GM23338 (cell line): Measurements from ENCODE around the gene SHISA9. TPM values are rescaled to one million over a fixed set of nuclear protein-coding genes. Genes with fewer than 3 reads are reported as not detected.
"Not testable (repeated sequence)": the region's sequence is repeated elsewhere in the genome, so short reads cannot be mapped to it uniquely, and the experiment has no call there.

Experiments
- ATAC-seq: fragments of 200-7000 bp; cut with Tn5 transposase; 3 replicates; pipeline ENCODE4 v1.9.1; 2020
- DNase-seq: peaks from one replicate; pipeline ENCODE4 v3.0.0-alpha.2; 2015; ENCODE audit warnings: low spot score
- H2AFZ ChIP-seq: fragments of 200-600 bp; sonication (generic); 2 replicates; pipeline ENCODE4 v1.8.0; 2016; ENCODE audit warnings: antibody characterized with exemption, mild to moderate bottlenecking, moderate library complexity
- H3F3A ChIP-seq: fragments of 200-600 bp; sonication (generic); replicated peaks from 2 replicates; pipeline ENCODE4 v1.8.0; 2017; ENCODE audit warnings: antibody characterized with exemption, mixed run types, low read depth
- H3K27ac ChIP-seq: fragments of 200-600 bp; sonication (generic); 2 replicates; pipeline ENCODE4 v1.6.1; 2016; ENCODE audit warnings: low read depth
- H3K27me3 ChIP-seq: fragments of 200-600 bp; sonication (generic); 2 replicates; pipeline ENCODE4 v1.8.0; 2016; ENCODE audit warnings: mild to moderate bottlenecking, mixed run types, moderate library complexity; ENCODE audit not compliant: insufficient read depth
- H3K36me3 ChIP-seq: fragments of 200-600 bp; sonication (generic); 2 replicates; pipeline ENCODE4 v1.8.0; 2016; ENCODE audit warnings: mild to moderate bottlenecking; ENCODE audit not compliant: insufficient read depth
- H3K4me1 ChIP-seq: fragments of 200-600 bp; sonication (generic); 2 replicates; pipeline ENCODE4 v1.8.0; 2016; ENCODE audit warnings: mild to moderate bottlenecking, moderate library complexity; ENCODE audit not compliant: insufficient read depth
- H3K4me2 ChIP-seq: fragments of 200-600 bp; sonication (generic); 2 replicates; pipeline ENCODE4 v1.7.1; 2017; ENCODE audit warnings: mixed run types
- H3K4me3 ChIP-seq: fragments of 200-600 bp; sonication (generic); 2 replicates; pipeline ENCODE4 v1.6.1; 2016; ENCODE audit warnings: mixed run types
- H3K79me2 ChIP-seq: fragments of 200-600 bp; sonication (generic); replicated peaks from 2 replicates; pipeline ENCODE4 v1.8.0; 2017; ENCODE audit warnings: mild to moderate bottlenecking; ENCODE audit not compliant: insufficient read depth
- H3K9me2 ChIP-seq: fragments of 200-600 bp; sonication (generic); 2 replicates; pipeline ENCODE4 v1.8.0; 2017; ENCODE audit not compliant: insufficient read depth
- H4K20me1 ChIP-seq: fragments of 200-600 bp; sonication (generic); replicated peaks from 2 replicates; pipeline ENCODE4 v1.8.0; 2017; ENCODE audit warnings: mild to moderate bottlenecking; ENCODE audit not compliant: insufficient read depth
- H3K27ac Mint-ChIP-seq: 2 replicates; pipeline ENCODE4 v1.8.0; 2020; ENCODE audit warnings: inconsistent platforms, mild to moderate bottlenecking, moderate library complexity, mixed read lengths
- H3K27me3 Mint-ChIP-seq: 3 replicates; pipeline ENCODE4 v1.8.0; 2022; ENCODE audit warnings: low read depth, mild to moderate bottlenecking, moderate library complexity, mixed read lengths, inconsistent platforms; ENCODE audit not compliant: insufficient read depth, poor library complexity
- H3K36me3 Mint-ChIP-seq: 3 replicates; pipeline ENCODE4 v1.8.0; 2021; ENCODE audit warnings: low read depth, mild to moderate bottlenecking, inconsistent platforms, moderate library complexity, mixed read lengths
- H3K4me1 Mint-ChIP-seq: 3 replicates; pipeline ENCODE4 v1.8.0; 2020; ENCODE audit warnings: mild to moderate bottlenecking, inconsistent platforms, mixed read lengths
- H3K4me3 Mint-ChIP-seq: 3 replicates; pipeline ENCODE4 v1.8.0; 2021; ENCODE audit warnings: moderate library complexity, mild to moderate bottlenecking, inconsistent platforms, mixed read lengths
- H3K9me3 Mint-ChIP-seq: 3 replicates; pipeline ENCODE4 v1.8.0; 2020; ENCODE audit warnings: moderate library complexity, mild to moderate bottlenecking, inconsistent platforms, mixed read lengths
- CTCF ChIP-seq, 2 experiments: fragments of 200-600 bp in 1 of 2; sonication (generic) in 1 of 2; conservative IDR thresholded peaks; 2 replicates each; pipeline versions ENCODE4 v1.5.1 to v1.6.1; 2016 to 2017; ENCODE audit warnings: antibody characterized with exemption in 2 of 2, low read depth in 2 of 2, mild to moderate bottlenecking in 2 of 2, moderate library complexity in 1 of 2
- EZH2 ChIP-seq: fragments of 200-600 bp; sonication (generic); IDR thresholded peaks from one replicate; pipeline ENCODE4 v1.8.0; 2017; ENCODE audit warnings: antibody characterized with exemption, mild to moderate bottlenecking, low read depth; ENCODE audit not compliant: unreplicated experiment
- EZH2phosphoT487 ChIP-seq: fragments of 200-600 bp; sonication (generic); IDR thresholded peaks from one replicate; pipeline ENCODE4 v1.8.1; 2018; ENCODE audit warnings: antibody characterized with exemption; ENCODE audit not compliant: unreplicated experiment
- JUNB ChIP-seq: IDR thresholded peaks from one replicate; pipeline ENCODE4 v1.6.1; 2016; ENCODE audit warnings: antibody characterized with exemption; ENCODE audit not compliant: unreplicated experiment
- NANOG ChIP-seq: IDR thresholded peaks from 2 replicates; pipeline ENCODE4 v1.6.1; 2016; ENCODE audit warnings: antibody characterized with exemption, borderline replicate concordance
- POLR2AphosphoS5 ChIP-seq: IDR thresholded peaks from 2 replicates; pipeline ENCODE4 v1.6.1; 2016; ENCODE audit warnings: antibody characterized with exemption, low read depth
- STAT1 ChIP-seq: IDR thresholded peaks from one replicate; pipeline ENCODE4 v1.6.1; 2016; ENCODE audit warnings: antibody characterized with exemption; ENCODE audit not compliant: unreplicated experiment
- ZNF331 ChIP-seq: fragments of 250-450 bp; sonication (Bioruptor Pico); IDR thresholded peaks from 2 replicates; pipeline ENCODE4 v1.5.0; 2020; ENCODE audit warnings: low read depth, mild to moderate bottlenecking, moderate library complexity
- polyA plus RNA-seq: library from polyadenylated mRNA; unstranded; fragments of >200 nt; fragmentation: Nextera tagmentation; extraction: Ambion mirVana; gene quantifications from 2 replicates; pipeline ENCODE4 v1.2.1, GENCODE V29; 2016
- total RNA-seq: library from RNA; depleted of rRNA; stranded (reverse); fragments of >200 nt; shearing (Covaris generic); gene quantifications from 2 replicates; pipeline ENCODE4 v1.2.3, GENCODE V29; 2014
- TF ChIP-seq, protein P1 (sequence below): IDR thresholded peaks from one replicate; pipeline ENCODE4 v1.6.1; 2018; ENCODE audit warnings: antibody characterized with exemption; ENCODE audit not compliant: unreplicated experiment
- TF ChIP-seq, protein P2 (sequence below): IDR thresholded peaks from 2 replicates; pipeline ENCODE4 v1.6.1; 2016; ENCODE audit warnings: antibody characterized with exemption

SHISA9 gene
- total and polyA plus RNA-seq, 2 experiments from 2014 or later: 10.4 to 45.6 TPM

DNA sequence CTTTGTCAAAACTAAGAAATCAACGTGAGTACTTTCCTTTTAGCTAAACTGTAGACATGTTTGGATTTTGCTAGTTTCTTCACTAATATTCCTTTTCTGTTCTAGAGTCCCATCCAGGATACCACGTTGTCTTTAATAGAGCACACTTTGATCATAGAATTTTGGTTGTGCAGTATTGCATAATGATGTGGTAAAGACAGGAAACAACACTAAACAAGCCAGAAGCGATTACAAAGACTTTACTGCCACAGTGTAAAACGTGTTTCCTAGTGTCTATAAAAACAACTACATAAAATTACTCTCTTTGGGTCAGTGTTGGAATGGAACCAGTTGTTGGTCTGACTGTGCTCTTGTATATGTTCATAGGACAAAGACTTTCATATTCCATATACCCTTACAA is 19.3 kb downstream of the SHISA9 start (continued):
- TF ChIP-seq, protein P1, sequence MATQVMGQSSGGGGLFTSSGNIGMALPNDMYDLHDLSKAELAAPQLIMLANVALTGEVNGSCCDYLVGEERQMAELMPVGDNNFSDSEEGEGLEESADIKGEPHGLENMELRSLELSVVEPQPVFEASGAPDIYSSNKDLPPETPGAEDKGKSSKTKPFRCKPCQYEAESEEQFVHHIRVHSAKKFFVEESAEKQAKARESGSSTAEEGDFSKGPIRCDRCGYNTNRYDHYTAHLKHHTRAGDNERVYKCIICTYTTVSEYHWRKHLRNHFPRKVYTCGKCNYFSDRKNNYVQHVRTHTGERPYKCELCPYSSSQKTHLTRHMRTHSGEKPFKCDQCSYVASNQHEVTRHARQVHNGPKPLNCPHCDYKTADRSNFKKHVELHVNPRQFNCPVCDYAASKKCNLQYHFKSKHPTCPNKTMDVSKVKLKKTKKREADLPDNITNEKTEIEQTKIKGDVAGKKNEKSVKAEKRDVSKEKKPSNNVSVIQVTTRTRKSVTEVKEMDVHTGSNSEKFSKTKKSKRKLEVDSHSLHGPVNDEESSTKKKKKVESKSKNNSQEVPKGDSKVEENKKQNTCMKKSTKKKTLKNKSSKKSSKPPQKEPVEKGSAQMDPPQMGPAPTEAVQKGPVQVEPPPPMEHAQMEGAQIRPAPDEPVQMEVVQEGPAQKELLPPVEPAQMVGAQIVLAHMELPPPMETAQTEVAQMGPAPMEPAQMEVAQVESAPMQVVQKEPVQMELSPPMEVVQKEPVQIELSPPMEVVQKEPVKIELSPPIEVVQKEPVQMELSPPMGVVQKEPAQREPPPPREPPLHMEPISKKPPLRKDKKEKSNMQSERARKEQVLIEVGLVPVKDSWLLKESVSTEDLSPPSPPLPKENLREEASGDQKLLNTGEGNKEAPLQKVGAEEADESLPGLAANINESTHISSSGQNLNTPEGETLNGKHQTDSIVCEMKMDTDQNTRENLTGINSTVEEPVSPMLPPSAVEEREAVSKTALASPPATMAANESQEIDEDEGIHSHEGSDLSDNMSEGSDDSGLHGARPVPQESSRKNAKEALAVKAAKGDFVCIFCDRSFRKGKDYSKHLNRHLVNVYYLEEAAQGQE: no peak
- TF ChIP-seq CTCF (conservative IDR thresholded peaks at IDR 0.05; ENCODE audit: low read depth in 2 of 2) (no peak), JUNB (no peak), STAT1 (no peak), EZH2phosphoT487 (no peak), NANOG (no peak), POLR2AphosphoS5 (no peak), EZH2 (no peak), ZNF331 (CRISPR knock-in tag) (no peak)
- TF ChIP-seq, protein P2, sequence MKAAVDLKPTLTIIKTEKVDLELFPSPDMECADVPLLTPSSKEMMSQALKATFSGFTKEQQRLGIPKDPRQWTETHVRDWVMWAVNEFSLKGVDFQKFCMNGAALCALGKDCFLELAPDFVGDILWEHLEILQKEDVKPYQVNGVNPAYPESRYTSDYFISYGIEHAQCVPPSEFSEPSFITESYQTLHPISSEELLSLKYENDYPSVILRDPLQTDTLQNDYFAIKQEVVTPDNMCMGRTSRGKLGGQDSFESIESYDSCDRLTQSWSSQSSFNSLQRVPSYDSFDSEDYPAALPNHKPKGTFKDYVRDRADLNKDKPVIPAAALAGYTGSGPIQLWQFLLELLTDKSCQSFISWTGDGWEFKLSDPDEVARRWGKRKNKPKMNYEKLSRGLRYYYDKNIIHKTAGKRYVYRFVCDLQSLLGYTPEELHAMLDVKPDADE: no peak

GRCh38 chr16:12923640-12924039 is 22.2 kb downstream of the SHISA9 start:
- H3K79me2 ChIP-seq: peaks cover 97% of the 10 kb centered on the region
- not testable (repeated sequence) for H3K9me3 Mint-ChIP-seq, H3K27ac Mint-ChIP-seq, H3K9me2 ChIP-seq, H2AFZ ChIP-seq, H3K27me3 ChIP-seq, H3K4me1 ChIP-seq, H3K27me3 Mint-ChIP-seq, H3K4me2 ChIP-seq, H3K36me3 ChIP-seq, H3K4me1 Mint-ChIP-seq, H3K27ac ChIP-seq, H3K4me3 ChIP-seq, H3K4me3 Mint-ChIP-seq, ATAC-seq, H3F3A ChIP-seq, DNase-seq
- peaks cover 26% of the 10 kb centered on the region for H3K36me3 Mint-ChIP-seq
- peaks cover 11% of the 10 kb centered on the region for H4K20me1 ChIP-seq
